K562 (cell line): ENCODE results near the gene CMIP. TPM values are rescaled to one million over a fixed set of nuclear protein-coding genes. Genes with fewer than 3 reads are reported as not detected.

Source experiments
- ATAC-seq: fragments of 200-7000 bp; cut with Tn5 transposase; 3 replicates; pipeline ENCODE4 v1.9.1; 2020; ENCODE audit warnings: moderate library complexity
- BruUV-seq: library from RNA; stranded (reverse); fragments of 400-500 nt; replicated peaks from 2 replicates; lab custom pipeline; 2021; lab: Mats Ljungman, UMichigan
- CTCF ChIA-PET: fragments of 300-600 bp; formaldehyde crosslinking; extraction: SDS; loops from one replicate; lab custom pipeline; 2021; ENCODE audit warnings: low intra/inter-chr PET ratio; lab: Yijun Ruan, JAX
- POLR2A ChIA-PET: fragments of 300-600, 350-650 bp; sonication (Branson Sonifier 250); formaldehyde crosslinking; extraction: SDS; loops from one replicate; lab custom pipeline; 2021; ENCODE audit warnings: antibody characterized with exemption, inconsistent platforms; lab: Yijun Ruan, JAX
- DNase-seq, 4 experiments: peaks; one replicate each; pipeline versions ENCODE4 v3.0.0 to v3.0.0-alpha.2; 2011 to 2018; ENCODE audit warnings: low spot score in 3 of 4, mixed read lengths in 3 of 4; ENCODE audit errors: extremely low read depth in 1 of 4
- FAIRE-seq: peaks from 2 replicates; lab custom pipeline; 2011; peaks lifted over from hg19 to GRCh38; lab: Jason Lieb, UNC
- H2AFZ ChIP-seq: 2 replicates; pipeline ENCODE4 v1.6.0; 2011; ENCODE audit warnings: low read depth, low read length, control low read depth, inconsistent platforms
- H3K27ac ChIP-seq: fragments of 200-600 bp; 3 replicates; pipeline ENCODE4 v1.8.0; 2011; ENCODE audit warnings: low read depth, mild to moderate bottlenecking, control low read depth, inconsistent platforms, low read length, moderate library complexity, mixed read lengths; ENCODE audit errors: extremely low read depth
- H3K27me3 ChIP-seq, 2 experiments: fragments of 300-600 bp in 1 of 2; 2 replicates in 1 of 2; 3 replicates in 1 of 2; pipeline versions ENCODE4 v1.6.0 to v1.8.0; 2011; ENCODE audit warnings: inconsistent platforms in 2 of 2, low read length in 2 of 2, mild to moderate bottlenecking in 1 of 2, mixed read lengths in 1 of 2, moderate library complexity in 1 of 2; ENCODE audit not compliant: control insufficient read depth in 2 of 2, insufficient read depth in 2 of 2
- H3K36me3 ChIP-seq: fragments of 300-600 bp; 3 replicates; pipeline ENCODE4 v1.8.0; 2011; ENCODE audit warnings: mild to moderate bottlenecking, low read length, inconsistent platforms; ENCODE audit not compliant: control insufficient read depth, insufficient read depth
- H3K4me1 ChIP-seq, 2 experiments: fragments of 200-600 bp in 1 of 2; replicated peaks in 1 of 2; 2 replicates in 1 of 2; 3 replicates in 1 of 2; pipeline versions ENCODE4 v1.5.1 to v1.8.0; 2011; ENCODE audit warnings: inconsistent platforms in 2 of 2, low read length in 2 of 2, mild to moderate bottlenecking in 1 of 2, mixed read lengths in 1 of 2, moderate library complexity in 1 of 2; ENCODE audit not compliant: control insufficient read depth in 2 of 2, insufficient read depth in 2 of 2
- H3K4me2 ChIP-seq: 2 replicates; pipeline ENCODE4 v1.6.1; 2011; ENCODE audit warnings: low read length, control low read depth, inconsistent platforms, mixed read lengths; ENCODE audit not compliant: insufficient read depth
- H3K4me3 ChIP-seq: fragments of 200-600 bp; sonication (generic), shearing (Covaris generic); 2 replicates; pipeline ENCODE4 v1.5.1; 2016; ENCODE audit warnings: control low read depth, inconsistent platforms
- H3K79me2 ChIP-seq: fragments of 200-600 bp; 3 replicates; pipeline ENCODE4 v1.8.0; 2011; ENCODE audit warnings: low read length, inconsistent platforms; ENCODE audit not compliant: control insufficient read depth, insufficient read depth
- H3K9ac ChIP-seq, 2 experiments: 2 replicates each; pipeline versions ENCODE4 v1.6.0 to v1.6.1; 2011; ENCODE audit warnings: low read depth in 2 of 2, low read length in 2 of 2, control low read depth in 1 of 2, inconsistent platforms in 1 of 2, mild to moderate bottlenecking in 1 of 2, mixed read lengths in 1 of 2; ENCODE audit not compliant: insufficient read depth in 1 of 2
- H3K9me1 ChIP-seq: one replicate; pipeline ENCODE4 v1.6.0; 2011; ENCODE audit warnings: inconsistent platforms, mild to moderate bottlenecking, low read length, moderate library complexity; ENCODE audit not compliant: control insufficient read depth, insufficient read depth
- H3K9me3 ChIP-seq: replicated peaks from 2 replicates; pipeline ENCODE4 v1.5.1; 2011; ENCODE audit warnings: low read depth, low read length, inconsistent platforms; ENCODE audit not compliant: control insufficient read depth, insufficient read depth
- H4K20me1 ChIP-seq: replicated peaks from 2 replicates; pipeline ENCODE4 v1.6.1; 2011; ENCODE audit warnings: low read length, inconsistent platforms, mixed read lengths; ENCODE audit not compliant: control insufficient read depth, insufficient read depth
- ARID4B ChIP-seq: sonication (generic); formaldehyde crosslinking; IDR thresholded peaks from 2 replicates; pipeline ENCODE4 v1.8.0; 2022; ENCODE audit warnings: mild to moderate bottlenecking, missing genetic modification reagents
- EZH2 ChIP-seq: IDR thresholded peaks from 2 replicates; pipeline ENCODE4 v1.6.1; 2012; ENCODE audit warnings: low read depth, mild to moderate bottlenecking, inconsistent platforms, low read length, borderline replicate concordance
- KDM1A ChIP-seq, 2 experiments: fragments of 450-650 bp; IDR thresholded peaks; 2 replicates each; pipeline ENCODE4 v1.6.1; 2016; ENCODE audit warnings: mild to moderate bottlenecking in 2 of 2
- RBM25 ChIP-seq: fragments of 200-400 bp; formaldehyde crosslinking; IDR thresholded peaks from 2 replicates; pipeline ENCODE4 v1.6.1; 2018; ENCODE audit warnings: low read length, low read depth, moderate library complexity; ENCODE audit not compliant: severe bottlenecking
- SNRNP70 ChIP-seq: fragments of 200-400 bp; formaldehyde crosslinking; optimal IDR thresholded peaks from 2 replicates; pipeline ENCODE3; 2017; ENCODE audit warnings: low read depth, low read length
- TFE3 ChIP-seq: fragments of 450-650 bp; formaldehyde crosslinking; IDR thresholded peaks from 2 replicates; pipeline ENCODE4 v1.4.0; 2020; ENCODE audit warnings: mild to moderate bottlenecking, mixed read lengths
- ZBTB5 ChIP-seq: fragments of 450-650 bp; IDR thresholded peaks from 2 replicates; pipeline ENCODE4 v1.6.1; 2017; ENCODE audit warnings: antibody characterized with exemption
- WGBS: fragments of 100-300 bp; shearing (Covaris generic); methylation state at CpG from one replicate; pipeline ENCODE4 v1.1.6; 2016; ENCODE audit warnings: low coverage, mixed read lengths; ENCODE audit not compliant: insufficient coverage; ENCODE audit errors: missing lambda C conversion rate; 5-methylcytosine and 5-hydroxymethylcytosine counted together
- in situ Hi-C: fragments of 300-500 bp; cut with MboI; formaldehyde crosslinking; loops from 4 replicates; pipeline ENCODE4 v1.15.0; 2018; ENCODE audit warnings: inconsistent platforms, mixed read lengths
- intact Hi-C: fragments of 100-400 bp; cut with micrococcal nuclease; formaldehyde crosslinking; loops from 2 replicates; pipeline ENCODE4 v1.14.2; 2022
- polyA plus RNA-seq, 8 experiments: library from polyadenylated mRNA; depleted of rRNA in 4 of 8; stranded (reverse) in 5 of 8; unstranded in 3 of 8; fragments of >200 nt; fragmentation: Nextera tagmentation in 2 of 8; fragmentation: Illumina TruSeq in 1 of 8; extraction: Ambion mirVana in 2 of 8; extraction: Trizol in 1 of 8; gene quantifications; 2 replicates each; pipeline versions ENCODE4 v1.2.1 to v1.2.3, GENCODE V29; 2011 to 2014; ENCODE audit warnings: inconsistent platforms in 1 of 8, missing spikeins in 1 of 8
- total RNA-seq, 7 experiments: library from RNA; depleted of rRNA in 6 of 7; stranded (reverse); fragments of >200 nt in 6 of 7; fragmentation: Illumina TruSeq in 2 of 7; extraction: Trizol in 2 of 7; gene quantifications; 2 replicates each; pipeline versions ENCODE4 v1.2.1 to v1.2.3, GENCODE V29; 2011 to 2021; ENCODE audit warnings: low replicate concordance in 1 of 7

Gene CMIP
- total and polyA plus RNA-seq, 9 of the 15 experiments (the other 6 are each of a cell fraction or from before 2014, with no cell fraction given) = 0.94 to 82.5 (median 10.3) TPM

DNA sequence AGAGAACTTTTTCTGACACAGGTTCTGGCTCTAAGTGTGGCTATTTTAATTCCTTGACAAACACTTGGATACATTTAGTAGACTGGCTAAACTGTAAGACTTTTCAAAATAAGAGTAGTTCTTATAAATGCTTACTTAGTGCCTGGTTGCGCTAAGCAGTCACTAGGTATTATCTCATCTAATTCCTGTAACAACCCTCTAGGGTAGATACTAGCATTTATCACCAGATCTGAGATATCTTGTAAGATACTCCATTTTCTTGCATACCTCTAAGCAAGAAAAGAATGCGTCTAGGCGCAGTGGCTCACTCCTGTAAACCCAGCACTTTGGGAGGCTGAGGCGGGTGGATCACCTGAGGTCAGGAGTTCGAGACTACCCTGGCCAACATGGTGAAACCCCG, 131.2 kb downstream of the CMIP start (continued):
- TF ChIP-seq ARID4B = no peak
- TF ChIP-seq, all 486 proteins: peak for 0

- 86% methylated on average over 1 of the region's 1 CpG for WGBS
- H3K9me1 ChIP-seq = peaks cover 8% of the 10 kb centered on the region
- H3K9me3 ChIP-seq = no peaks in the 10 kb centered on the region; the same call in 1 of the 2 replicates
- ATAC-seq (no peak), DNase-seq (no peak)
- H3K27ac ChIP-seq = no peak overlapping the region
- TF ChIP-seq ZBTB5 (no peak), SNRNP70 (no peak), TFE3 (no peak), EZH2 (no peak), KDM1A (IDR thresholded peaks at IDR 0.05) (0 out of 4 replicates have a peak, but pooled peaks of 1 of the 2 experiments have one; percentile 20), RBM25 (peak; percentile 20)
- TF ChIP-seq, all 486 proteins: peak for 2
- intact Hi-C loops (no loop called here), in situ Hi-C loops (no loop called here)
- Histone ChIP-seq H2AFZ (no peak overlapping the region), H3K27me3 (no peaks in the 10 kb centered on the region; a peak in 1 of 5 replicates), H3K36me3 (peaks cover 3% of the 10 kb centered on the region; the same call in 2 of the 3 replicates), H3K4me1 (peaks cover 0 to 6% of the 10 kb centered on the region in 2 experiments; a peak in 1 of 5 replicates), H3K4me2 (no peak overlapping the region), H3K4me3 (no peak overlapping the region), H4K20me1 (peaks cover 33% of the 10 kb centered on the region), H3K79me2 (peaks cover 29% of the 10 kb centered on the region), H3K9ac (no peak overlapping the region)
- no peak for FAIRE-seq
- BruUV-seq = no TSS peak
- ChIA-PET CTCF (no interaction called here), POLR2A (no interaction called here)
These were observed 132.1 kb downstream of the CMIP start for GRCh38 chr16:81576696-81577095.
